HuH-7.5 (cell line): Measurements from ENCODE around the gene RAD18.

Source experiments
- DNase-seq: peaks from one replicate; pipeline ENCODE4 v3.0.0; 2011; ENCODE audit warnings: low spot score

RAD18 gene

GRCh38 chr3:8834974-8835373 is 128.3 kb downstream of the RAD18 start:
- DNase-seq: no peak

- no peak for DNase-seq
Measured at GRCh38 chr3:8827641-8828040, 135.6 kb downstream of the RAD18 start.
